ENCODE data around the gene MACROD1. TPM values are rescaled to one million over a fixed set of nuclear protein-coding genes. Genes with fewer than 3 reads are reported as not detected.

Gene MACROD1
- total and polyA plus RNA-seq, 9 donors = 21.1 to 50.2 (median 32.2) TPM

DNA sequence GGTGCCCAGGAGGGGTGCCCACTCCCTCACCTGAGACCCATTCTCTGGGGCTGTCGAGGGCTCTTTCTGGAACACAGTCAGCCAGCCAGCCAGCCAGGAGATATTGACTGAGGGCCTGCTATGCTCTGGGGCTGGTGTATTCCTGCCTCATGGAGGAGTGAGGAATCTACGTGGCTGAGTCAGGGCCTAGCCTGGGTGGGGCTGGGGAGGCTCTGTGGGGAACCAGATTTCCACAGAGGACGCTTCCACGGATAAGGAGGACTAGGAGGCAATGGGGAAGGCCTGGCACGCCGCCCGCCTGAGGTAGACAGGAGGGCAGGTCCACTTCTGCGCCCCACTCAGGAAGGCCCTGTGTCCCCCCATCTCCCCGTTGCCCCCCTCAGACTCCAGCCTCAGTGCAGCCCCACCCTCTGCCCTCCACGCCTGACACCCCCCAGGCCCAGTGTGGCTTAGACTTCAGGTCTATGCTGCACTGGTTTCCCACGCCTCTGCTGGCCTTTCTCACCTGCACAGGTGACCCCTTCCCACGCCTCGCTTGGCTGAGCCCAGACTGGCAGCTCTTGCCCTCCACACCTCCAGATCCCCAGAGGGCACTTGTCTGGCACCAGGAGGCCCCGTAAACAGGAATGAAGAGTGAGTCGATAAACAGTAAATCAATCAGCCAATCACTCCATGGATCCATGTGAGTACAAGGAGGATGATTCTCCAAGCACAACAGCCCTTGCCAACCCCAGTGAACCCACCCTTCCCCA, 37.5 kb downstream of the MACROD1 start:
- no peaks in the 10 kb centered on the region for H3K27me3 ChIP-seq
- no peaks in the 10 kb centered on the region for H3K9me3 ChIP-seq
- no peaks in the 10 kb centered on the region for H3K4me1 ChIP-seq (ENCODE audit: insufficient read depth)
- no peak overlapping the region for H3K4me3 ChIP-seq
- no peak overlapping the region for H3K27ac ChIP-seq
- DNase-seq = no peak
- H3K36me3 ChIP-seq = no peaks in the 10 kb centered on the region
- TF ChIP-seq, protein P1, sequence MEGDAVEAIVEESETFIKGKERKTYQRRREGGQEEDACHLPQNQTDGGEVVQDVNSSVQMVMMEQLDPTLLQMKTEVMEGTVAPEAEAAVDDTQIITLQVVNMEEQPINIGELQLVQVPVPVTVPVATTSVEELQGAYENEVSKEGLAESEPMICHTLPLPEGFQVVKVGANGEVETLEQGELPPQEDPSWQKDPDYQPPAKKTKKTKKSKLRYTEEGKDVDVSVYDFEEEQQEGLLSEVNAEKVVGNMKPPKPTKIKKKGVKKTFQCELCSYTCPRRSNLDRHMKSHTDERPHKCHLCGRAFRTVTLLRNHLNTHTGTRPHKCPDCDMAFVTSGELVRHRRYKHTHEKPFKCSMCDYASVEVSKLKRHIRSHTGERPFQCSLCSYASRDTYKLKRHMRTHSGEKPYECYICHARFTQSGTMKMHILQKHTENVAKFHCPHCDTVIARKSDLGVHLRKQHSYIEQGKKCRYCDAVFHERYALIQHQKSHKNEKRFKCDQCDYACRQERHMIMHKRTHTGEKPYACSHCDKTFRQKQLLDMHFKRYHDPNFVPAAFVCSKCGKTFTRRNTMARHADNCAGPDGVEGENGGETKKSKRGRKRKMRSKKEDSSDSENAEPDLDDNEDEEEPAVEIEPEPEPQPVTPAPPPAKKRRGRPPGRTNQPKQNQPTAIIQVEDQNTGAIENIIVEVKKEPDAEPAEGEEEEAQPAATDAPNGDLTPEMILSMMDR (IDR thresholded peaks at IDR 0.05) = no peak
- TF ChIP-seq EP300 (IDR thresholded peaks at IDR 0.05) (no peak), POLR2A (IDR thresholded peaks at IDR 0.05) (no peak)
- 87 to 90% (median 89%) methylated on average over 15 of the region's 15 CpGs for WGBS, 3 donors
- intact Hi-C loops (cut with DNase I) = no loop called here

DNA sequence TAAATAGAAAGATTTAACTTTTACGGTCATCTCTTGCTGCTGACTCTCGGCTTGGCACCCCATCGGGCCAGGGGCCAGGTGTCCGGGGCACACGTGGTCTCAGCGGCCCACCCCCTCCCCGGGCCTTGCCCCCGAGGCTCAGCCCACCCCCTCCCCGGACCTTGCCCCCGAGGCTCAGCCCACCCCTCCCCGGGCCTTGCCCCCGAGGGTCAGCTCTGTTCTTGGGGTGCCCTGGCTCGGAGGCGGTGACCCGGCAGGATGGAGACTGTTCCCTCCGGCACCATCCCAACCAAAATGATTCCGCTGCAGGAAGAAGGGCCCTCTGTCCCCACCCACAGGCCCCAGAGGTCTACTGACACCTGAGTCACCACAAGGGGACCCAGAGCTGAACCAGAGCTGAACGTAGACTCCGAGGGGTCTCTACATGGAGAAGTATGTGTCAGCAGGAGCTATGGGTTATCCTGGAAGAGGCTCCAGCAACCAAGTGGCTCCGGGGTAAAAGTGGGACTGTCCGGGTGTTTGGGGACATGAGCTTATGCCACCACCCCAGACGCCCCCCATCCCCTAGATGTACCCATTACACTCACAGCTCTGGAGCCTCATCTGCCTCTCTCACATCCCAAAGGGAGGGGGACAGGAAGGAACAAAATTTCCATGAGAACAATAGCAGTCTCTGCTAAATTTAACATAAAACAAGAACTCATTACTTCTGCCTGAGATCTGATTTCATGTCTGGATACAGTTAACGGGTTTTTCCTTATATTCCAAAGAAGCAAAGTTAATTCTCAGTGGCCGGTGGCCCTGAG, 38.4 kb downstream of the MACROD1 start:
- no peaks in the 10 kb centered on the region for H3K9me3 ChIP-seq
- no peaks in the 10 kb centered on the region for H3K4me1 ChIP-seq (ENCODE audit: insufficient read depth)
- no peaks in the 10 kb centered on the region for H3K36me3 ChIP-seq
- no peak overlapping the region for H3K27ac ChIP-seq
- DNase-seq = no peak
- TF ChIP-seq, protein P1 (IDR thresholded peaks at IDR 0.05) = no peak
- no peak for TF ChIP-seq EP300 (IDR thresholded peaks at IDR 0.05)
- TF ChIP-seq POLR2A (IDR thresholded peaks at IDR 0.05) = no peak
- WGBS, 3 donors = 86 to 88% (median 86%) methylated on average over 24 of the region's 24 CpGs
- H3K27me3 ChIP-seq = no peaks in the 10 kb centered on the region
- intact Hi-C loops (cut with DNase I) = no loop called here
- H3K4me3 ChIP-seq = no peak overlapping the region

DNA sequence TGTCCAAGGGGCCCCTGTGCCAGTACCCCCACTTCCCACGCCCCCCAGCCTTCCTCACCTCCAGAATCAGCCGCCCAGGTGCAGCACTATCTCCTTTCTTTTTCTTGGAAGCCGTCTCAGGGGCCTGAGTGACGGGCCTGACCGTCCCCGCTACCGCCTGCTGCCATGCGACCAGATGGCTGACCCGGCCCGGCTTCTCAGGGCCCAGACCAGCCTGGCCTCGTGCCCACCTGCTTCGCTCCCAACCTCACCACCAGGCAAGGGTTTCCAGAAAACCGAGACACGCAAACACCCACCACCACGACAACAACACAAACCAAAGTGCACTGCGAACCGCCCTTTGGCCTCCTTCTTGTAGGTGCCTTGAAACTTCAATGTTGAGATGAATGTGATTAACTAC, 39.1 kb downstream of the MACROD1 start:
- Histone ChIP-seq H3K4me1 (ENCODE audit: insufficient read depth) (no peaks in the 10 kb centered on the region), H3K4me3 (no peak overlapping the region), H3K27me3 (no peaks in the 10 kb centered on the region), H3K36me3 (no peaks in the 10 kb centered on the region), H3K9me3 (no peaks in the 10 kb centered on the region), H3K27ac (no peak overlapping the region)
- intact Hi-C loops (cut with DNase I) = no loop called here
- no peak for DNase-seq
- WGBS, 3 donors = 91 to 93% (median 92%) methylated on average over 17 of the region's 17 CpGs
- TF ChIP-seq, protein P1 (IDR thresholded peaks at IDR 0.05) = no peak
- TF ChIP-seq EP300 (IDR thresholded peaks at IDR 0.05) (no peak), POLR2A (IDR thresholded peaks at IDR 0.05) (no peak)

DNA sequence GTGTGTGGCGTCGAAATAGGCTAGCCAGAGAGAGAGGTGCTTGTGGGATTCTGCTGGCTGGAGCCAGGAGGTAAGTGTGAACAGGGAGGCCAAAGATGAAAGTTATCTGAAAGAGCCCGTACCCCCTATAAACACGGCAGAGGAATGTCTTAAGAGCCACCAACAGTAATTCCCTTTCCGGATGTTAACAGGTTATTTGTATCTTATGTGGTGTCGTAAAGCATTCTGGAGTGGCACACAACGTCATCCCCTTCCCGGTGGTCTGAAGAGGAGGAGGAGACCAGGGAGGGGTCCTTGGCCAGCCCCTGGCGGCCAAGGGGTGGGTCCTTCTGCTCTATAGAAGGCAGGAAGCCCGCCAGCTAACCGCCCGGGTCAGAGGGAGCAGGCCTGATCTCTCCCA, 39.5 kb downstream of the MACROD1 start:
- no peaks in the 10 kb centered on the region for H3K9me3 ChIP-seq
- H3K27ac ChIP-seq = no peak overlapping the region
- H3K4me3 ChIP-seq = no peak overlapping the region
- 83 to 85% (median 84%) methylated on average over 12 of the region's 12 CpGs for WGBS, 3 donors
- no peaks in the 10 kb centered on the region for H3K4me1 ChIP-seq (ENCODE audit: insufficient read depth)
- no peaks in the 10 kb centered on the region for H3K27me3 ChIP-seq
- intact Hi-C loops (cut with DNase I) = no loop called here
- no peaks in the 10 kb centered on the region for H3K36me3 ChIP-seq
- TF ChIP-seq, protein P1 (IDR thresholded peaks at IDR 0.05) = no peak
- TF ChIP-seq EP300 (IDR thresholded peaks at IDR 0.05) = no peak
- no peak for TF ChIP-seq POLR2A (IDR thresholded peaks at IDR 0.05)
- DNase-seq = no peak
